Measurements from ENCODE around the gene CDK5RAP1.

CDK5RAP1 gene

GRCh38 chr20:33349493-33349892 is 51.8 kb downstream of the CDK5RAP1 start:
- Histone ChIP-seq H3K36me3 (ENCODE audit: low read depth) (no peaks in the 10 kb centered on the region), H3K27me3 (ENCODE audit: insufficient read depth, poor library complexity, severe bottlenecking) (no peaks in the 10 kb centered on the region), H3K4me1 (ENCODE audit: insufficient read depth, poor library complexity, severe bottlenecking) (no peaks in the 10 kb centered on the region)

GRCh38 chr20:33348136-33348937 is 53.0 kb downstream of the CDK5RAP1 start:
- H3K9me3 ChIP-seq (ENCODE audit: severe bottlenecking), result no peaks in the 10 kb centered on the region
- ATAC-seq (ENCODE audit: low read depth) (no peak), DNase-seq (ENCODE audit: low spot score) (no peak)
- no peak overlapping the region for H3K4me3 ChIP-seq (ENCODE audit: severe bottlenecking)
- H3K36me3 ChIP-seq (ENCODE audit: low read depth), result no peaks in the 10 kb centered on the region
- TF ChIP-seq CTCF (IDR thresholded peaks at IDR 0.05; ENCODE audit: poor library complexity, severe bottlenecking), result no peak
- H3K27ac ChIP-seq (ENCODE audit: poor library complexity, severe bottlenecking), result no peak overlapping the region
- H3K27me3 ChIP-seq (ENCODE audit: insufficient read depth, poor library complexity, severe bottlenecking), result no peaks in the 10 kb centered on the region
- H3K4me1 ChIP-seq (ENCODE audit: insufficient read depth, poor library complexity, severe bottlenecking), result no peaks in the 10 kb centered on the region

More at GRCh38 chr20:33349493-33349892, 51.8 kb downstream of the CDK5RAP1 start:
- no peak for TF ChIP-seq CTCF (IDR thresholded peaks at IDR 0.05; ENCODE audit: poor library complexity, severe bottlenecking)
- ATAC-seq (ENCODE audit: low read depth) (no peak), DNase-seq (ENCODE audit: low spot score) (peak; percentile 76)
- Histone ChIP-seq H3K4me3 (ENCODE audit: severe bottlenecking) (no peak overlapping the region), H3K9me3 (ENCODE audit: severe bottlenecking) (no peaks in the 10 kb centered on the region), H3K27ac (ENCODE audit: poor library complexity, severe bottlenecking) (no peak overlapping the region)

- no peak overlapping the region for H3K4me3 ChIP-seq (ENCODE audit: severe bottlenecking)
- no peak for TF ChIP-seq CTCF (IDR thresholded peaks at IDR 0.05; ENCODE audit: poor library complexity, severe bottlenecking)
These were observed 56.0 kb downstream of the CDK5RAP1 start for GRCh38 chr20:33345342-33345741.

GRCh38 chr20:33343521-33343920 is 57.8 kb downstream of the CDK5RAP1 start:
- H3K27me3 ChIP-seq (ENCODE audit: insufficient read depth, poor library complexity, severe bottlenecking), result no peaks in the 10 kb centered on the region
- H3K36me3 ChIP-seq (ENCODE audit: low read depth), result no peaks in the 10 kb centered on the region
- no peak for TF ChIP-seq CTCF (IDR thresholded peaks at IDR 0.05; ENCODE audit: poor library complexity, severe bottlenecking)
- H3K9me3 ChIP-seq (ENCODE audit: severe bottlenecking), result no peaks in the 10 kb centered on the region
- no peaks in the 10 kb centered on the region for H3K4me1 ChIP-seq (ENCODE audit: insufficient read depth, poor library complexity, severe bottlenecking)
- no peak overlapping the region for H3K4me3 ChIP-seq (ENCODE audit: severe bottlenecking)
- H3K27ac ChIP-seq (ENCODE audit: poor library complexity, severe bottlenecking), result no peak overlapping the region
- ATAC-seq (ENCODE audit: low read depth), result no peak
- no peak for DNase-seq (ENCODE audit: low spot score)

More at GRCh38 chr20:33345342-33345741, 56.0 kb downstream of the CDK5RAP1 start:
- H3K36me3 ChIP-seq (ENCODE audit: low read depth), result no peaks in the 10 kb centered on the region
- ATAC-seq (ENCODE audit: low read depth) (no peak), DNase-seq (ENCODE audit: low spot score) (no peak)
- H3K27ac ChIP-seq (ENCODE audit: poor library complexity, severe bottlenecking), result no peak overlapping the region
- H3K27me3 ChIP-seq (ENCODE audit: insufficient read depth, poor library complexity, severe bottlenecking), result no peaks in the 10 kb centered on the region
- no peaks in the 10 kb centered on the region for H3K9me3 ChIP-seq (ENCODE audit: severe bottlenecking)
- H3K4me1 ChIP-seq (ENCODE audit: insufficient read depth, poor library complexity, severe bottlenecking), result no peaks in the 10 kb centered on the region

GRCh38 chr20:33339515-33340058 is 61.7 kb downstream of the CDK5RAP1 start:
- no peaks in the 10 kb centered on the region for H3K4me1 ChIP-seq (ENCODE audit: insufficient read depth, poor library complexity, severe bottlenecking)
- no peaks in the 10 kb centered on the region for H3K9me3 ChIP-seq (ENCODE audit: severe bottlenecking)
- no peak overlapping the region for H3K4me3 ChIP-seq (ENCODE audit: severe bottlenecking)
- no peak for TF ChIP-seq CTCF (IDR thresholded peaks at IDR 0.05; ENCODE audit: poor library complexity, severe bottlenecking)
- DNase-seq (ENCODE audit: low spot score) (no peak), ATAC-seq (ENCODE audit: low read depth) (no peak)
- H3K27ac ChIP-seq (ENCODE audit: poor library complexity, severe bottlenecking), result no peak overlapping the region
- H3K36me3 ChIP-seq (ENCODE audit: low read depth), result no peaks in the 10 kb centered on the region
- peaks cover 2% of the 10 kb centered on the region for H3K27me3 ChIP-seq (ENCODE audit: insufficient read depth, poor library complexity, severe bottlenecking)
